Parathyroid adenoma (tissue), 2 donors: Measurements from ENCODE around the gene MCRIP1.

Source experiments
- H2AFZ ChIP-seq: fragments of 300-600 bp; sonication (generic); one replicate; pipeline ENCODE4 v1.7.0; 2017; ENCODE audit warnings: antibody characterized with exemption, mild to moderate bottlenecking
- H3K27ac ChIP-seq: fragments of 300-600 bp; sonication (generic); one replicate; pipeline ENCODE4 v1.7.0; 2017
- H3K27me3 ChIP-seq: fragments of 300-600 bp; sonication (generic); one replicate; pipeline ENCODE4 v1.7.0; 2017; ENCODE audit warnings: low read length; ENCODE audit not compliant: control insufficient read depth, insufficient read depth
- H3K36me3 ChIP-seq: fragments of 300-600 bp; sonication (generic); one replicate; pipeline ENCODE4 v1.7.0; 2017; ENCODE audit warnings: low read length; ENCODE audit not compliant: control insufficient read depth, insufficient read depth
- H3K4me1 ChIP-seq: fragments of 300-600 bp; sonication (generic); one replicate; pipeline ENCODE4 v1.7.0; 2017; ENCODE audit warnings: control low read depth
- H3K4me2 ChIP-seq: fragments of 300-600 bp; sonication (generic); one replicate; pipeline ENCODE4 v1.7.0; 2017; ENCODE audit warnings: low read length
- H3K4me3 ChIP-seq: fragments of 300-600 bp; sonication (generic); one replicate; pipeline ENCODE4 v1.7.0; 2017; ENCODE audit warnings: low read depth, low read length
- H3K79me2 ChIP-seq: fragments of 300-600 bp; sonication (generic); one replicate; pipeline ENCODE4 v1.7.0; 2017; ENCODE audit warnings: control low read depth
- H3K9ac ChIP-seq: fragments of 300-600 bp; sonication (generic); one replicate; pipeline ENCODE4 v1.7.0; 2017; ENCODE audit warnings: mild to moderate bottlenecking
- H3K9me3 ChIP-seq: fragments of 300-600 bp; sonication (generic); one replicate; pipeline ENCODE4 v1.7.0; 2017; ENCODE audit warnings: low read length; ENCODE audit not compliant: control insufficient read depth
- TF ChIP-seq, protein P1 (sequence below): fragments of 300-600 bp; sonication (generic); IDR thresholded peaks from one replicate; pipeline ENCODE4 v1.7.0; 2017; ENCODE audit warnings: antibody characterized with exemption, mild to moderate bottlenecking
- donor health status: primary hyperparathyroidism.

Gene MCRIP1

DNA sequence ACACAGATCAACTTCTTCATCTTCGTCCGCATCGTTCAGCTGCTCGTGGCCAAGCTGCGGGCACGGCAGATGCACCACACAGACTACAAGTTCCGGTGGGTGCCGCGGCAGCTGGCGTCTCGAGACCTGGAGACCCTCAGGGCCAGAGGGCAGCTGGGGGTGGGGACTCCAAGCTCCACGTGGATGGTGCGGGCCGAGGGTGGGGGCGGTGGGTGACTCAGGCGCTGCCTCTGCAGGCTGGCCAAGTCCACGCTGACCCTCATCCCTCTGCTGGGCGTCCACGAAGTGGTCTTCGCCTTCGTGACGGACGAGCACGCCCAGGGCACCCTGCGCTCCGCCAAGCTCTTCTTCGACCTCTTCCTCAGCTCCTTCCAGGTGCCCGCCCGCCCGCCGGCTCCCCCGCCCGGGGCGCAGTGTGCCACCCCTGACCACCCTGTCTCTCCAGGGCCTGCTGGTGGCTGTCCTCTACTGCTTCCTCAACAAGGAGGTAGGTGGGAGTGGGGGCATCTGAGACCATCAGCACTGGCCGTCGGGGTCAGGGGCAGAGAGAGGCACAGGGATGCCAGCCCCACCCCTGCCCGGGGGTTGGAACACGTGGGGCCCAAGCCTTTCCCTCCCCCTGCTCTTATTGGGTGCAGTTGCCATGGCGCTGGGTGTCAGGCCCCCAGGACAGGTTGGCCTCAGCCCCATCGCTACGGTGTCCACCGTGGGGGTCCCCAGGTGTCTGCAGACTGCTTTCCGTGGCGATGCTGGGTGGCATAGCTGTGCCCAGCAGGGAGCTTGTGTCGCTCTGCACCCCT, 20.3 kb downstream of the MCRIP1 start:
- Histone ChIP-seq H3K4me2 (no peak overlapping the region), H3K9ac (no peak overlapping the region), H3K36me3 (no peaks in the 10 kb centered on the region), H3K27me3 (no peaks in the 10 kb centered on the region), H2AFZ (no peak overlapping the region), H3K4me3 (no peak overlapping the region), H3K79me2 (no peaks in the 10 kb centered on the region), H3K27ac (no peak overlapping the region), H3K4me1 (peaks cover 3% of the 10 kb centered on the region), H3K9me3 (no peaks in the 10 kb centered on the region)
- TF ChIP-seq, protein P1, sequence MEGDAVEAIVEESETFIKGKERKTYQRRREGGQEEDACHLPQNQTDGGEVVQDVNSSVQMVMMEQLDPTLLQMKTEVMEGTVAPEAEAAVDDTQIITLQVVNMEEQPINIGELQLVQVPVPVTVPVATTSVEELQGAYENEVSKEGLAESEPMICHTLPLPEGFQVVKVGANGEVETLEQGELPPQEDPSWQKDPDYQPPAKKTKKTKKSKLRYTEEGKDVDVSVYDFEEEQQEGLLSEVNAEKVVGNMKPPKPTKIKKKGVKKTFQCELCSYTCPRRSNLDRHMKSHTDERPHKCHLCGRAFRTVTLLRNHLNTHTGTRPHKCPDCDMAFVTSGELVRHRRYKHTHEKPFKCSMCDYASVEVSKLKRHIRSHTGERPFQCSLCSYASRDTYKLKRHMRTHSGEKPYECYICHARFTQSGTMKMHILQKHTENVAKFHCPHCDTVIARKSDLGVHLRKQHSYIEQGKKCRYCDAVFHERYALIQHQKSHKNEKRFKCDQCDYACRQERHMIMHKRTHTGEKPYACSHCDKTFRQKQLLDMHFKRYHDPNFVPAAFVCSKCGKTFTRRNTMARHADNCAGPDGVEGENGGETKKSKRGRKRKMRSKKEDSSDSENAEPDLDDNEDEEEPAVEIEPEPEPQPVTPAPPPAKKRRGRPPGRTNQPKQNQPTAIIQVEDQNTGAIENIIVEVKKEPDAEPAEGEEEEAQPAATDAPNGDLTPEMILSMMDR: no peak

DNA sequence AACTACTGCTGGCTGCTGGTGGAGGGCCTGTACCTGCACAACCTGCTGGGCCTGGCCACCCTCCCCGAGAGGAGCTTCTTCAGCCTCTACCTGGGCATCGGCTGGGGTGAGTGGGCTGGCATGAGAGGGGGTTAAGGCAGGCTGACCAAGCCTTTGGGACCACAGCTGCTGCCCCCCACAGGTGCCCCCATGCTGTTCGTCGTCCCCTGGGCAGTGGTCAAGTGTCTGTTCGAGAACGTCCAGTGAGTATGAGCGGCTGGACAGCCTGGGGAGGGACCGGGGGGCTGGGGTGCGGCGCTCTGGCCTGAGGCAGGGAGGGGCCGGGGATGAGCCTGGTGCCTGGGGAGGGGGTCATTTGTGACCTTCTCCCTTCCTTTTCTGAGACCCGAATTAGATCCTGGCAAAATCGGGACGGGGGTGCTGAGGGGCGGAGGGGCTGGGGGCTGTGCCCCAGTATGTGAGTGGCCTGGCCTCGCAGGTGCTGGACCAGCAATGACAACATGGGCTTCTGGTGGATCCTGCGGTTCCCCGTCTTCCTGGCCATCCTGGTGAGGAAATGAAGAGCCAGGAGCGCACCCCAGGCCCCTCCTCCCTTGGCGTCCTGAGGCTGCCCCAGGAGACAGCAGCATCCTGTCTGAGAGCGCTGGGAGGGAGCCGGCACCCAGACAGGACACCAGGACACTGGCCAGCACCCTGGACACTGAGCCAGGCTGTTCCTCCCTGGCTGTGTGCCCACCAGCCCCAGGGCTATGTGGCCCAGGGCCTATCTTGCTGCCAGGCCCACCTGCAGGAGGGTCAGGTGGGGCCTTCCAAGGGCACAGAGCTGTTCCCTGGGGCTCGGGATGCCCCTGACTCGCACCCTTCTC, 21.2 kb downstream of the MCRIP1 start:
- H3K4me2 ChIP-seq: no peak overlapping the region
- H3K9ac ChIP-seq: no peak overlapping the region
- no peaks in the 10 kb centered on the region for H3K9me3 ChIP-seq
- TF ChIP-seq, protein P1: no peak
- peaks cover 3% of the 10 kb centered on the region for H3K4me1 ChIP-seq
- H3K27me3 ChIP-seq: no peaks in the 10 kb centered on the region
- no peaks in the 10 kb centered on the region for H3K79me2 ChIP-seq
- no peaks in the 10 kb centered on the region for H3K36me3 ChIP-seq
- H3K4me3 ChIP-seq: no peak overlapping the region
- no peak overlapping the region for H3K27ac ChIP-seq
- H2AFZ ChIP-seq: no peak overlapping the region

DNA sequence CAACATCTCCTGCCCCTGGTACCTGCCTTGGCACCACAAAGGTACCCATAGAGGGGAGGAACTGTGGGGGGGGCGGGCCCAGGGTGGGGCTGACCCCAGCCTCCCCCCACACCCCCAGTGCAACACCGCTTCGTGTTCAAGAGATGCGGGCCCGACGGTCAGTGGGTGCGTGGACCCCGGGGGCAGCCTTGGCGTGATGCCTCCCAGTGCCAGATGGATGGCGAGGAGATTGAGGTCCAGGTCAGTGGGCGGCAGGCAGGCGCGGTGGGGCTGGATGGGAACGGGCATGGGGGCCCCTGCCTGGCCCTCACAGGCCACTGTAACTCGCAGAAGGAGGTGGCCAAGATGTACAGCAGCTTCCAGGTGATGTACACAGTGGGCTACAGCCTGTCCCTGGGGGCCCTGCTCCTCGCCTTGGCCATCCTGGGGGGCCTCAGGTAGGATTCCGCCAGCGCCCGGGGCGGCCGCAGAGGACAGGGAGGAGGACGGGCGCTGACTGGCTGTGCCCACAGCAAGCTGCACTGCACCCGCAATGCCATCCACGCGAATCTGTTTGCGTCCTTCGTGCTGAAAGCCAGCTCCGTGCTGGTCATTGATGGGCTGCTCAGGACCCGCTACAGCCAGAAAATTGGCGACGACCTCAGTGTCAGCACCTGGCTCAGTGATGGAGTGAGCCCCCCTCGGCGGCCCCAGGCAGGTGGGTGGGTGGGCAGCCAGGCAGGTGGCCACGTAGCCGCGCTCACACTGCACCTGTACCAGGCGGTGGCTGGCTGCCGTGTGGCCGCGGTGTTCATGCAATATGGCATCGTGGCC, 22.0 kb downstream of the MCRIP1 start:
- Histone ChIP-seq H3K36me3 (no peaks in the 10 kb centered on the region), H3K4me2 (no peak overlapping the region), H3K4me1 (peaks cover 3% of the 10 kb centered on the region), H2AFZ (no peak overlapping the region), H3K27me3 (no peaks in the 10 kb centered on the region), H3K9me3 (no peaks in the 10 kb centered on the region), H3K4me3 (no peak overlapping the region), H3K79me2 (no peaks in the 10 kb centered on the region), H3K27ac (no peak overlapping the region), H3K9ac (no peak overlapping the region)
- TF ChIP-seq, protein P1: no peak

DNA sequence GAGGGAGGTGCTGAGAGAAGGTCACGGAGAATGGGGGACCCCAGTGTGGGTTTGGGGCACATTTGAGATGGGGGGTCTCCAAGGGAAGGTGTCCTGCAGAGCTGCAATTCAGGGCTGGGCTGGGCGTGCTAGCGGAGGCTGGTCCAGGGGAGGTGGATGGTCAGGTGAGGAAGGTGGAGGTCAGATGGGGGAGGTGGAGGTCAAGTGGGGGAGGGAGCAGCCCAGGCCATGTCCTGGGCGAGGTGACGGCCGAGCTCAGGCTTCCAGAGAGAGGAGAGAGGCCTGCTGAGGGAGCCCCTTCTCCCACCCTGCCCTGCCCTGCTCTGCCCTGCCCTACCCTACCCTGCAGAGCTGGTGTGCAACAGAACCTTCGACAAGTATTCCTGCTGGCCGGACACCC, 22.6 kb downstream of the MCRIP1 start:
- H3K27me3 ChIP-seq: no peaks in the 10 kb centered on the region

More for the DNA sequence above, 22.6 kb downstream of the MCRIP1 start:
- Histone ChIP-seq H3K4me1 (peaks cover under 1% of the 10 kb centered on the region), H3K9ac (no peak overlapping the region), H3K9me3 (no peaks in the 10 kb centered on the region), H2AFZ (no peak overlapping the region), H3K27ac (no peak overlapping the region), H3K4me2 (no peak overlapping the region), H3K36me3 (no peaks in the 10 kb centered on the region), H3K79me2 (no peaks in the 10 kb centered on the region), H3K4me3 (no peak overlapping the region)
- TF ChIP-seq, protein P1: no peak
